Suppressor macrophage treated with lipopolysaccharide for 1 hour (primary cell): ENCODE data around the gene EIF4G2.

Experiments used
- DNase-seq, 3 donors: peaks; one replicate each; pipeline ENCODE4 v3.0.0-alpha.2; 2020 to 2022

The EIF4G2 gene

GRCh38 chr11:10807493-10808234 is 1.1 kb downstream of the EIF4G2 start:
- peak; percentile 75 to 90 (median 79) for DNase-seq

GRCh38 chr11:10806206-10806605 is 2.5 kb downstream of the EIF4G2 start:
- DNase-seq, result no peak

GRCh38 chr11:10805741-10806140 is 3.0 kb downstream of the EIF4G2 start:
- peak in 1 of 3 donors; percentile 37 for DNase-seq

- DNase-seq, result peak in 2 of 3 donors; percentile 30 to 31
Observed at GRCh38 chr11:10803676-10804075, 5.0 kb downstream of the EIF4G2 start.

- DNase-seq, result no peak
Observed at GRCh38 chr11:10800292-10800691, 8.4 kb downstream of the EIF4G2 start.

GRCh38 chr11:10798330-10798928 is 10.3 kb downstream of the EIF4G2 start:
- peak in 2 of 3 donors; percentile 29 to 33 for DNase-seq

- peak; percentile 28 to 73 (median 70) for DNase-seq
Observed at GRCh38 chr11:10797531-10797930, 11.2 kb downstream of the EIF4G2 start.

GRCh38 chr11:10797001-10797400 is 11.7 kb downstream of the EIF4G2 start:
- DNase-seq, result no peak

- DNase-seq, result no peak
Observed at GRCh38 chr11:10796191-10796590, 12.5 kb downstream of the EIF4G2 start.

- DNase-seq, result no peak
Observed at GRCh38 chr11:10793470-10794255, 15.1 kb downstream of the EIF4G2 start.

GRCh38 chr11:10792385-10793068 is 16.2 kb downstream of the EIF4G2 start:
- DNase-seq, result peak; percentile 84 to 95 (median 84)

- no peak for DNase-seq
Observed at GRCh38 chr11:10786451-10786850, 22.3 kb downstream of the EIF4G2 start.

GRCh38 chr11:10785146-10785474 is 23.6 kb downstream of the EIF4G2 start:
- DNase-seq, result no peak

- no peak for DNase-seq
Observed at GRCh38 chr11:10784232-10785145, 24.2 kb downstream of the EIF4G2 start.

GRCh38 chr11:10780040-10780439 is 28.7 kb downstream of the EIF4G2 start:
- DNase-seq, result no peak

- no peak for DNase-seq
Observed at GRCh38 chr11:10779086-10779485, 29.6 kb downstream of the EIF4G2 start.

- no peak for DNase-seq
Observed at GRCh38 chr11:10778217-10778970, 30.3 kb downstream of the EIF4G2 start.

- DNase-seq, result peak; percentile 37 to 45 (median 44)
Observed at GRCh38 chr11:10777806-10778205, 30.9 kb downstream of the EIF4G2 start.

- no peak for DNase-seq
Observed at GRCh38 chr11:10777393-10777793, 31.3 kb downstream of the EIF4G2 start.

- no peak for DNase-seq
Observed at GRCh38 chr11:10774811-10775210, 33.9 kb downstream of the EIF4G2 start.

GRCh38 chr11:10771457-10771856 is 37.3 kb downstream of the EIF4G2 start:
- DNase-seq, result no peak
